ENCODE measurements around the gene OR2A2.
"Not testable (repeated sequence)": the region's sequence is repeated elsewhere in the genome, so short reads cannot be mapped to it uniquely, and the experiment has no call there.

OR2A2 gene

DNA sequence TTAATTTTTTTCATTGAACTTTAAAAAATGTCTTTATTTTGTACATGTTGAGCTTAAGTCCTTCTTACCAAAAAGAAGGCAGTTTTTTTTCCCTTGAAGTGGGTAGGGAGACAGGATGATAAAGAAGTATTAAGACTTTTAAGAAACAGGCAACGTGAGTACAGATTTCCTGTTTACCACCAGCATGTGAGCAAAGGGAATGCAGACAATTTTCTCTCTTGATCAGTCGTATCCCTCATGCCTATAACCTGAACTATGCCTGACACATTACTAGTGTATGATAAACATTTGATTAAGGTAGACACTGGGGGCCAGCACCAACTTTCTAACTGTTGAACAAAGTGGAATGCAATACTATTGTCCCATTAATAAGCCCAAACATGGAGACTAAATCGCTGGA, 8.8 kb upstream of the OR2A2 start:
- DNase-seq = no peak
- Histone ChIP-seq H3K36me3 (ENCODE audit: control insufficient read depth, insufficient read depth, low read length) (no peaks in the 10 kb centered on the region), H3K27me3 (replicated peaks; ENCODE audit: control insufficient read depth, insufficient read depth, low read length, poor library complexity, severe bottlenecking) (peaks cover 5% of the 10 kb centered on the region), H3K4me1 (ENCODE audit: control insufficient read depth, insufficient read depth, low read length, poor library complexity, severe bottlenecking) (no peaks in the 10 kb centered on the region), H3K4me3 (ENCODE audit: insufficient read depth, low read depth, low read length, poor library complexity, severe bottlenecking) (no peak overlapping the region), H3K9me3 (ENCODE audit: control insufficient read depth, low read length) (no peaks in the 10 kb centered on the region), H3K27ac (ENCODE audit: insufficient read depth, low read length, poor library complexity, severe bottlenecking) (no peak overlapping the region)

DNA sequence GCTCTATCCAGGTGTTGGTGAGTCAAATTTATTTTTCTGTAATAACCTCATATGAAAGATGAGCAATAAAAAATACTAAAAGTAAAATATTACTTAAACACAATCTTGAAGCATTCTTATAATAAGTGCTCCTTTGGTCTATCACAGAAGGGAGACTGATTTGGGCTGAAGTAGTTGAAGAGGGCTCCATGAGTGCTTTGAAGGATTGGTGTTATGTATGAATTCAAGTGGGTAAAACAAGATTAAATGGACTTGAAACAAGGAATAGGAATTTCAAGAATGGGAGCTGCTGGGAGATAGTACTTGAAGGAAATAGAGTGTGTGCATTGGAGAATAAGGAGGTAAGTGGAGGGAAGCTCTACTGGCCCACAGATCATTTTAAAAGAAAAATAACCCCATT, 7.3 kb upstream of the OR2A2 start:
- Histone ChIP-seq H3K36me3 (ENCODE audit: control insufficient read depth, insufficient read depth, low read length) (no peaks in the 10 kb centered on the region), H3K27me3 (replicated peaks; ENCODE audit: control insufficient read depth, insufficient read depth, low read length, poor library complexity, severe bottlenecking) (no peaks in the 10 kb centered on the region), H3K4me3 (ENCODE audit: insufficient read depth, low read depth, low read length, poor library complexity, severe bottlenecking) (no peak overlapping the region), H3K4me1 (ENCODE audit: control insufficient read depth, insufficient read depth, low read length, poor library complexity, severe bottlenecking) (no peaks in the 10 kb centered on the region), H3K27ac (ENCODE audit: insufficient read depth, low read length, poor library complexity, severe bottlenecking) (no peak overlapping the region), H3K9me3 (ENCODE audit: control insufficient read depth, low read length) (no peaks in the 10 kb centered on the region)
- no peak for DNase-seq

DNA sequence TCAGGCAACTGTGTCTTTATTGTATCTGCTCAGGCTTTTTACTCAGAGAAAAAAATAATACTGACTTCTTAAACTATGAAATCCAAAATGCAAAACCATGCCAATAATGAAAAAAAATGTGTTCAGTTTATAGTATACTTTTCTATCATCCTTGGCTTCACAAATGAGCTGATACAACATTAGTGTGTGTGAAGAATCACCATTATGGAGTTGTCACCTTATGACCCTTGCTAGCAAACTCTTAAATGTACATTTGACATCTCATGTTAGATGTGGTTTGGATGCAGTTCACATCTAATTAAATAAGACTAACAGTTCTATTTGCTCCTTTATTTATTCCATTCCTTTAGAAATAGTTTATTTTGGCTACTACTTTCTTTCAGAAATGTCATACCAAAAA, 4.2 kb upstream of the OR2A2 start:
- Histone ChIP-seq H3K36me3 (ENCODE audit: control insufficient read depth, insufficient read depth, low read length) (no peaks in the 10 kb centered on the region), H3K27ac (ENCODE audit: insufficient read depth, low read length, poor library complexity, severe bottlenecking) (no peak overlapping the region), H3K4me3 (ENCODE audit: insufficient read depth, low read depth, low read length, poor library complexity, severe bottlenecking) (no peak overlapping the region), H3K4me1 (ENCODE audit: control insufficient read depth, insufficient read depth, low read length, poor library complexity, severe bottlenecking) (no peaks in the 10 kb centered on the region), H3K9me3 (ENCODE audit: control insufficient read depth, low read length) (no peaks in the 10 kb centered on the region), H3K27me3 (replicated peaks; ENCODE audit: control insufficient read depth, insufficient read depth, low read length, poor library complexity, severe bottlenecking) (no peaks in the 10 kb centered on the region)
- DNase-seq = no peak

GRCh38 chr7:144110272-144110671, 889 bp downstream of the OR2A2 start:
- Histone ChIP-seq H3K4me3 (ENCODE audit: insufficient read depth, low read depth, low read length, poor library complexity, severe bottlenecking) (no peak overlapping the region), H3K4me1 (ENCODE audit: control insufficient read depth, insufficient read depth, low read length, poor library complexity, severe bottlenecking) (no peaks in the 10 kb centered on the region), H3K9me3 (ENCODE audit: control insufficient read depth, low read length) (no peaks in the 10 kb centered on the region), H3K36me3 (ENCODE audit: control insufficient read depth, insufficient read depth, low read length) (no peaks in the 10 kb centered on the region), H3K27me3 (replicated peaks; ENCODE audit: control insufficient read depth, insufficient read depth, low read length, poor library complexity, severe bottlenecking) (peaks cover 3% of the 10 kb centered on the region), H3K27ac (ENCODE audit: insufficient read depth, low read length, poor library complexity, severe bottlenecking) (no peak overlapping the region)
- DNase-seq = no peak

GRCh38 chr7:144113651-144114050, 4.3 kb downstream of the OR2A2 start:
- no peak for DNase-seq
- H3K4me1 ChIP-seq (ENCODE audit: control insufficient read depth, insufficient read depth, low read length, poor library complexity, severe bottlenecking) = no peaks in the 10 kb centered on the region
- no peaks in the 10 kb centered on the region for H3K9me3 ChIP-seq (ENCODE audit: control insufficient read depth, low read length)
- no peaks in the 10 kb centered on the region for H3K36me3 ChIP-seq (ENCODE audit: control insufficient read depth, insufficient read depth, low read length)
- H3K27me3 ChIP-seq (replicated peaks; ENCODE audit: control insufficient read depth, insufficient read depth, low read length, poor library complexity, severe bottlenecking) = peaks cover 3% of the 10 kb centered on the region
- no peak overlapping the region for H3K27ac ChIP-seq (ENCODE audit: insufficient read depth, low read length, poor library complexity, severe bottlenecking)
- H3K4me3 ChIP-seq (ENCODE audit: insufficient read depth, low read depth, low read length, poor library complexity, severe bottlenecking) = no peak overlapping the region

GRCh38 chr7:144118341-144118740, 9.0 kb downstream of the OR2A2 start:
- no peak overlapping the region for H3K27ac ChIP-seq (ENCODE audit: insufficient read depth, low read length, poor library complexity, severe bottlenecking)
- H3K4me1 ChIP-seq (ENCODE audit: control insufficient read depth, insufficient read depth, low read length, poor library complexity, severe bottlenecking) = no peaks in the 10 kb centered on the region
- H3K36me3 ChIP-seq (ENCODE audit: control insufficient read depth, insufficient read depth, low read length) = no peaks in the 10 kb centered on the region
- H3K9me3 ChIP-seq (ENCODE audit: control insufficient read depth, low read length) = no peaks in the 10 kb centered on the region
- H3K4me3 ChIP-seq (ENCODE audit: insufficient read depth, low read depth, low read length, poor library complexity, severe bottlenecking) = no peak overlapping the region
- H3K27me3 ChIP-seq (replicated peaks; ENCODE audit: control insufficient read depth, insufficient read depth, low read length, poor library complexity, severe bottlenecking) = peaks cover 3% of the 10 kb centered on the region
- DNase-seq = no peak

- no peaks in the 10 kb centered on the region for H3K9me3 ChIP-seq (ENCODE audit: control insufficient read depth, low read length)
- H3K4me3 ChIP-seq (ENCODE audit: insufficient read depth, low read depth, low read length, poor library complexity, severe bottlenecking) = no peak within 1 kb of the TSS
- H3K4me1 ChIP-seq (ENCODE audit: control insufficient read depth, insufficient read depth, low read length, poor library complexity, severe bottlenecking) = no peaks in the 10 kb centered on the region
- no peak for DNase-seq
- H3K27me3 ChIP-seq (replicated peaks; ENCODE audit: control insufficient read depth, insufficient read depth, low read length, poor library complexity, severe bottlenecking) = no peaks in the 10 kb centered on the region
- no peak within 1 kb of the TSS for H3K27ac ChIP-seq (ENCODE audit: insufficient read depth, low read length, poor library complexity, severe bottlenecking)
- H3K36me3 ChIP-seq (ENCODE audit: control insufficient read depth, insufficient read depth, low read length) = no peaks in the 10 kb centered on the region
Observed at GRCh38 chr7:144122876-144123275, 13.5 kb downstream of the OR2A2 start, which contains the start of gene OR2A14. OR2A14 (plus strand) TSS chr7:144123176; CDS start chr7:144129113, 5,937 bp downstream.

DNA sequence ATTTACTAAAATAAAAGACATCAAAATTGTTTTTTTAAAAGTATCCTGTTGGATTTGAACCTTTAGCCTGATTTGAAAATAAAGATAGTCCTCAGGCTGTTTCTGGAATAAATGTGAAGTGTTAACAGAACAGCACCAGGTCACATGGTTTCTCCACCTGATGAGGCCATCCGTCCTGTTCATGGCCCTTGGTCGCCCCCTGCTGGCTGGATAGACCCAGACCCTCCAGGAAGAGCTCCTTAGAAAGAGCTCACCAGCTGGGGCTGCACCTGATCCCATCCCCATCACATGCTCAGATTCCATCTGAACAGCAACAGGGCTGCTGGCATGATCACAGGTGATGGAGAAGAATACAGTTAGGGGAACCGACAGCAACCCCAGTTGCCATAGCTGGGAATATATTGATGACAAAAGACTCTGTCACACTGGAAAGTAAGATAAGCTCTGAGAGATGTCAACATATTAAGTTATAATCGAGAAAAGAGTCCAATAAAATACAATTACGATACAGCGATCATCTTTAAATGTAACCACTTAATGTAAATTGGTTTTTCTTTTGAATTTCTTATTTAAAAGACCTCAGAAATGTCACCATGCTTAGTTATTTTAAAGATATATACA, 18.4 kb downstream of the OR2A2 start:
- Histone ChIP-seq H3K36me3 (ENCODE audit: control insufficient read depth, insufficient read depth, low read length) (no peaks in the 10 kb centered on the region), H3K9me3 (ENCODE audit: control insufficient read depth, low read length) (no peaks in the 10 kb centered on the region), H3K27ac (ENCODE audit: insufficient read depth, low read length, poor library complexity, severe bottlenecking) (no peak overlapping the region), H3K4me3 (ENCODE audit: insufficient read depth, low read depth, low read length, poor library complexity, severe bottlenecking) (no peak overlapping the region), H3K27me3 (replicated peaks; ENCODE audit: control insufficient read depth, insufficient read depth, low read length, poor library complexity, severe bottlenecking) (no peaks in the 10 kb centered on the region), H3K4me1 (ENCODE audit: control insufficient read depth, insufficient read depth, low read length, poor library complexity, severe bottlenecking) (no peaks in the 10 kb centered on the region)
- DNase-seq = peak; percentile 52 to 73 (median 59)

GRCh38 chr7:144129601-144130000, 20.2 kb downstream of the OR2A2 start:
- not testable (repeated sequence) for H3K27ac ChIP-seq (ENCODE audit: insufficient read depth, low read length, poor library complexity, severe bottlenecking); DNase-seq; H3K9me3 ChIP-seq (ENCODE audit: control insufficient read depth, low read length); H3K36me3 ChIP-seq (ENCODE audit: control insufficient read depth, insufficient read depth, low read length); H3K27me3 ChIP-seq (replicated peaks; ENCODE audit: control insufficient read depth, insufficient read depth, low read length, poor library complexity, severe bottlenecking); H3K4me3 ChIP-seq (ENCODE audit: insufficient read depth, low read depth, low read length, poor library complexity, severe bottlenecking); H3K4me1 ChIP-seq (ENCODE audit: control insufficient read depth, insufficient read depth, low read length, poor library complexity, severe bottlenecking)

DNA sequence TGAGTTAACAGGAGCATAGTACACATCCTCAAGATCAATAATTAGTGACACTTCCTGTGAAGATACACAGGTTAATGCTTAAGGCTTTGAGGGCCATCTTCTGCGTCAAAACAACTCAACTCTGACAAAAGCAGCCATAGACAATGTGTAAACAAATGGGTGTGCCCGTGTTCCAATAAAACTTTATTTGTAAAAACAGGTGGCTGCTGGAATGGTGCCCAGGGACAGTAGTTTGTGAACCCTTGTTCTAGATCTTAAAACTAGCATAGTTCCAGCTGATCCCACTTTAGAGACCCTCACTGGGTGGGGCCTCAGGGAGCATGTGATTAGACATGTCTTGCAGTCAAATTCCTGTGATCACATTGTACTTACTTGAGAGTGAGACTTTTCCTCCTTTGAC, 21.3 kb downstream of the OR2A2 start:
- no peak for DNase-seq
- Histone ChIP-seq H3K27ac (ENCODE audit: insufficient read depth, low read length, poor library complexity, severe bottlenecking) (no peak overlapping the region), H3K4me1 (ENCODE audit: control insufficient read depth, insufficient read depth, low read length, poor library complexity, severe bottlenecking) (no peaks in the 10 kb centered on the region), H3K4me3 (ENCODE audit: insufficient read depth, low read depth, low read length, poor library complexity, severe bottlenecking) (no peak overlapping the region), H3K36me3 (ENCODE audit: control insufficient read depth, insufficient read depth, low read length) (no peaks in the 10 kb centered on the region), H3K27me3 (replicated peaks; ENCODE audit: control insufficient read depth, insufficient read depth, low read length, poor library complexity, severe bottlenecking) (no peaks in the 10 kb centered on the region), H3K9me3 (ENCODE audit: control insufficient read depth, low read length) (no peaks in the 10 kb centered on the region)
